K562 (cell line): ENCODE results near the gene PIM3. TPM values are rescaled to one million over a fixed set of nuclear protein-coding genes. Genes with fewer than 3 reads are reported as not detected.

Experiments used
- ARHGAP35 ChIP-seq: fragments of 450-650 bp; IDR thresholded peaks from 2 replicates; pipeline ENCODE4 v1.6.1; 2018; ENCODE audit not compliant: partially characterized antibody
- ARID1B ChIP-seq: fragments of 450-650 bp; IDR thresholded peaks from 2 replicates; pipeline ENCODE4 v1.6.1; 2016; ENCODE audit warnings: antibody characterized with exemption, mild to moderate bottlenecking, inconsistent platforms
- ARID2 ChIP-seq: fragments of 450-650 bp; IDR thresholded peaks from 2 replicates; pipeline ENCODE4 v1.6.1; 2017; ENCODE audit warnings: antibody characterized with exemption, mild to moderate bottlenecking
- CBFB ChIP-seq: sonication (generic); formaldehyde crosslinking; IDR thresholded peaks from 2 replicates; pipeline ENCODE4 v1.4.0; 2020; ENCODE audit warnings: mild to moderate bottlenecking, missing genetic modification reagents
- CC2D1A ChIP-seq: fragments of 450-650 bp; IDR thresholded peaks from 2 replicates; pipeline ENCODE4 v1.6.1; 2017; ENCODE audit warnings: mild to moderate bottlenecking
- FOXK2 ChIP-seq, 2 experiments: fragments of 450-650 bp; IDR thresholded peaks in 1 of 2; conservative IDR thresholded peaks in 1 of 2; 2 replicates each; pipeline ENCODE4 v1.6.1; 2016; ENCODE audit warnings: low read depth in 2 of 2, mild to moderate bottlenecking in 1 of 2
- FOXO4 ChIP-seq: fragments of 450-650 bp; formaldehyde crosslinking; IDR thresholded peaks from 2 replicates; pipeline ENCODE4 v1.4.0; 2020; ENCODE audit warnings: mild to moderate bottlenecking, moderate library complexity
- HDAC8 ChIP-seq: fragments of 450-650 bp; IDR thresholded peaks from 2 replicates; pipeline ENCODE4 v1.6.1; 2016; ENCODE audit warnings: mild to moderate bottlenecking, missing genetic modification characterization, moderate library complexity, missing compliant biosample characterization
- KLF16 ChIP-seq: IDR thresholded peaks from 2 replicates; pipeline ENCODE4 v1.6.1; 2016; ENCODE audit warnings: antibody characterized with exemption
- MED1 ChIP-seq: sonication (generic); formaldehyde crosslinking; IDR thresholded peaks from 2 replicates; pipeline ENCODE4 v1.8.1; 2023; ENCODE audit warnings: missing genetic modification reagents, borderline replicate concordance
- PML ChIP-seq: IDR thresholded peaks from 2 replicates; pipeline ENCODE4 v1.6.1; 2012; ENCODE audit warnings: low read length, inconsistent platforms
- YY1 ChIP-seq, 3 experiments: IDR thresholded peaks; 2 replicates each; pipeline ENCODE4 v1.6.1; 2011; ENCODE audit warnings: low read length in 2 of 3, mild to moderate bottlenecking in 2 of 3, moderate library complexity in 2 of 3, borderline replicate concordance in 1 of 3, control low read depth in 1 of 3, low read depth in 1 of 3; ENCODE audit not compliant: insufficient read depth in 3 of 3, insufficient replicate concordance in 2 of 3, control insufficient read depth in 1 of 3, insufficient read length in 1 of 3; ENCODE audit errors: extremely low read depth in 1 of 3
- ZNF134 ChIP-seq: fragments of 250-450 bp; sonication (Bioruptor Pico); conservative IDR thresholded peaks from 2 replicates; pipeline ENCODE4 v1.4.0; 2020
- ZNF174 ChIP-seq: fragments of 250-450 bp; sonication (Bioruptor Pico); IDR thresholded peaks from 2 replicates; pipeline ENCODE4 v1.4.0; 2020; ENCODE audit warnings: mild to moderate bottlenecking
- ZNF23 ChIP-seq: fragments of 250-450 bp; sonication (Bioruptor Pico); IDR thresholded peaks from 2 replicates; pipeline ENCODE4 v1.4.0; 2020; ENCODE audit warnings: mild to moderate bottlenecking
- ZNF444 ChIP-seq: fragments of 250-450 bp; sonication (Bioruptor Pico); IDR thresholded peaks from 2 replicates; pipeline ENCODE4 v1.4.0; 2020; ENCODE audit warnings: mild to moderate bottlenecking, moderate library complexity
- ZNF445 ChIP-seq: fragments of 250-450 bp; sonication (Bioruptor Pico); IDR thresholded peaks from 2 replicates; pipeline ENCODE4 v1.4.0; 2020; ENCODE audit warnings: low read depth, mild to moderate bottlenecking, moderate library complexity
- ZNF740 ChIP-seq, 3 experiments: fragments of 200-800 bp in 1 of 3; sonication (Bioruptor generic) in 1 of 3; sonication (generic) in 1 of 3; formaldehyde crosslinking in 1 of 3; IDR thresholded peaks; 2 replicates each; pipeline versions ENCODE4 v1.6.1 to v1.8.0; 2016 to 2022; ENCODE audit warnings: mild to moderate bottlenecking in 2 of 3, missing compliant biosample characterization in 2 of 3, missing genetic modification characterization in 2 of 3, missing genetic modification reagents in 1 of 3
- polyA plus RNA-seq, 8 experiments: library from polyadenylated mRNA; depleted of rRNA in 4 of 8; stranded (reverse) in 5 of 8; unstranded in 3 of 8; fragments of >200 nt; fragmentation: Nextera tagmentation in 2 of 8; fragmentation: Illumina TruSeq in 1 of 8; extraction: Ambion mirVana in 2 of 8; extraction: Trizol in 1 of 8; gene quantifications; 2 replicates each; pipeline versions ENCODE4 v1.2.1 to v1.2.3, GENCODE V29; 2011 to 2014; ENCODE audit warnings: inconsistent platforms in 1 of 8, missing spikeins in 1 of 8
- total RNA-seq, 7 experiments: library from RNA; depleted of rRNA in 6 of 7; stranded (reverse); fragments of >200 nt in 6 of 7; fragmentation: Illumina TruSeq in 2 of 7; extraction: Trizol in 2 of 7; gene quantifications; 2 replicates each; pipeline versions ENCODE4 v1.2.1 to v1.2.3, GENCODE V29; 2011 to 2021; ENCODE audit warnings: low replicate concordance in 1 of 7
- TF ChIP-seq, protein P1 (sequence below): fragments of 250-450 bp; sonication (Bioruptor Pico); IDR thresholded peaks from 2 replicates; pipeline ENCODE4 v1.5.0; 2021
- TF ChIP-seq, protein P2 (sequence below): sonication (generic); formaldehyde crosslinking; IDR thresholded peaks from 2 replicates; pipeline ENCODE4 v1.8.0; 2022; ENCODE audit warnings: mild to moderate bottlenecking, missing genetic modification reagents
- TF ChIP-seq, protein P3 (sequence below): fragments of 250-450 bp; sonication (Bioruptor Pico); IDR thresholded peaks from 2 replicates; pipeline ENCODE4 v1.8.0; 2022; ENCODE audit warnings: moderate library complexity, mild to moderate bottlenecking, inconsistent platforms

The PIM3 gene
- total and polyA plus RNA-seq, 9 of the 15 experiments (the other 6 are each of a cell fraction or from before 2014, with no cell fraction given) = 0.24 to 40.5 (median 5.3) TPM

GRCh38 chr22:49960159-49961004 is at the start of gene PIM3 (continued):
- TF ChIP-seq MED1 = no peak
- no peak for TF ChIP-seq ZNF23 (CRISPR knock-in tag)
- TF ChIP-seq, protein P1, sequence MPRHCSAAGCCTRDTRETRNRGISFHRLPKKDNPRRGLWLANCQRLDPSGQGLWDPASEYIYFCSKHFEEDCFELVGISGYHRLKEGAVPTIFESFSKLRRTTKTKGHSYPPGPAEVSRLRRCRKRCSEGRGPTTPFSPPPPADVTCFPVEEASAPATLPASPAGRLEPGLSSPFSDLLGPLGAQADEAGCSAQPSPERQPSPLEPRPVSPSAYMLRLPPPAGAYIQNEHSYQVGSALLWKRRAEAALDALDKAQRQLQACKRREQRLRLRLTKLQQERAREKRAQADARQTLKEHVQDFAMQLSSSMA (CRISPR knock-in tag) = peak; percentile 47; the same call in 1 of the 2 replicates
- TF ChIP-seq ZNF174 (CRISPR knock-in tag) = no peak
- no peak for TF ChIP-seq CC2D1A
- TF ChIP-seq ARHGAP35 = no peak
- TF ChIP-seq, protein P2, sequence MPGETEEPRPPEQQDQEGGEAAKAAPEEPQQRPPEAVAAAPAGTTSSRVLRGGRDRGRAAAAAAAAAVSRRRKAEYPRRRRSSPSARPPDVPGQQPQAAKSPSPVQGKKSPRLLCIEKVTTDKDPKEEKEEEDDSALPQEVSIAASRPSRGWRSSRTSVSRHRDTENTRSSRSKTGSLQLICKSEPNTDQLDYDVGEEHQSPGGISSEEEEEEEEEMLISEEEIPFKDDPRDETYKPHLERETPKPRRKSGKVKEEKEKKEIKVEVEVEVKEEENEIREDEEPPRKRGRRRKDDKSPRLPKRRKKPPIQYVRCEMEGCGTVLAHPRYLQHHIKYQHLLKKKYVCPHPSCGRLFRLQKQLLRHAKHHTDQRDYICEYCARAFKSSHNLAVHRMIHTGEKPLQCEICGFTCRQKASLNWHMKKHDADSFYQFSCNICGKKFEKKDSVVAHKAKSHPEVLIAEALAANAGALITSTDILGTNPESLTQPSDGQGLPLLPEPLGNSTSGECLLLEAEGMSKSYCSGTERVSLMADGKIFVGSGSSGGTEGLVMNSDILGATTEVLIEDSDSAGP (CRISPR knock-in tag) = no peak
- TF ChIP-seq FOXK2 (conservative IDR thresholded peaks at IDR 0.05 in 1 of 2, IDR thresholded peaks at IDR 0.05 in 1 of 2; ENCODE audit: low read depth in 2 of 2) = no peak
- no peak for TF ChIP-seq ZNF134 (CRISPR knock-in tag)
- TF ChIP-seq ZNF444 (CRISPR knock-in tag) = no peak
- no peak for TF ChIP-seq ARID2
- 0 out of 2 replicates have a peak, but pooled peaks have one; percentile 29 for TF ChIP-seq KLF16
- no peak; the same call in 1 of the 2 replicates for TF ChIP-seq ZNF740 (CRISPR knock-in tag; IDR thresholded peaks at IDR 0.05)
- TF ChIP-seq ZNF740 (tag; IDR thresholded peaks at IDR 0.05) = 0 out of 4 replicates have a peak, but pooled peaks of 1 of the 2 experiments have one; percentile 37
- peak in 2 of 3 experiments; percentile 27 to 46 for TF ChIP-seq YY1 (IDR thresholded peaks at IDR 0.05; ENCODE audit: borderline replicate concordance in 1 of 3, control insufficient read depth in 1 of 3, extremely low read depth in 1 of 3, insufficient read depth in 3 of 3, insufficient read length in 1 of 3, insufficient replicate concordance in 2 of 3, low read depth in 1 of 3, low read length in 2 of 3)
- TF ChIP-seq CBFB (CRISPR knock-in tag) = no peak
- TF ChIP-seq PML = no peak
- TF ChIP-seq, protein P3, sequence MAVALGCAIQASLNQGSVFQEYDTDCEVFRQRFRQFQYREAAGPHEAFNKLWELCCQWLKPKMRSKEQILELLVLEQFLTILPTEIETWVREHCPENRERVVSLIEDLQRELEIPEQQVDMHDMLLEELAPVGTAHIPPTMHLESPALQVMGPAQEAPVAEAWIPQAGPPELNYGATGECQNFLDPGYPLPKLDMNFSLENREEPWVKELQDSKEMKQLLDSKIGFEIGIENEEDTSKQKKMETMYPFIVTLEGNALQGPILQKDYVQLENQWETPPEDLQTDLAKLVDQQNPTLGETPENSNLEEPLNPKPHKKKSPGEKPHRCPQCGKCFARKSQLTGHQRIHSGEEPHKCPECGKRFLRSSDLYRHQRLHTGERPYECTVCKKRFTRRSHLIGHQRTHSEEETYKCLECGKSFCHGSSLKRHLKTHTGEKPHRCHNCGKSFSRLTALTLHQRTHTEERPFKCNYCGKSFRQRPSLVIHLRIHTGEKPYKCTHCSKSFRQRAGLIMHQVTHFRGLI (CRISPR knock-in tag) = no peak
- no peak for TF ChIP-seq ZNF445 (CRISPR knock-in tag)
- TF ChIP-seq HDAC8 (tag) = no peak
- no peak for TF ChIP-seq ARID1B
- TF ChIP-seq FOXO4 (CRISPR knock-in tag) = no peak
